Measurements from ENCODE around the gene LRRC72. TPM values are rescaled to one million over a fixed set of nuclear protein-coding genes. Genes with fewer than 3 reads are reported as not detected.

The LRRC72 gene
- total RNA-seq, 1 experiment from 2014 or later = not detected

DNA sequence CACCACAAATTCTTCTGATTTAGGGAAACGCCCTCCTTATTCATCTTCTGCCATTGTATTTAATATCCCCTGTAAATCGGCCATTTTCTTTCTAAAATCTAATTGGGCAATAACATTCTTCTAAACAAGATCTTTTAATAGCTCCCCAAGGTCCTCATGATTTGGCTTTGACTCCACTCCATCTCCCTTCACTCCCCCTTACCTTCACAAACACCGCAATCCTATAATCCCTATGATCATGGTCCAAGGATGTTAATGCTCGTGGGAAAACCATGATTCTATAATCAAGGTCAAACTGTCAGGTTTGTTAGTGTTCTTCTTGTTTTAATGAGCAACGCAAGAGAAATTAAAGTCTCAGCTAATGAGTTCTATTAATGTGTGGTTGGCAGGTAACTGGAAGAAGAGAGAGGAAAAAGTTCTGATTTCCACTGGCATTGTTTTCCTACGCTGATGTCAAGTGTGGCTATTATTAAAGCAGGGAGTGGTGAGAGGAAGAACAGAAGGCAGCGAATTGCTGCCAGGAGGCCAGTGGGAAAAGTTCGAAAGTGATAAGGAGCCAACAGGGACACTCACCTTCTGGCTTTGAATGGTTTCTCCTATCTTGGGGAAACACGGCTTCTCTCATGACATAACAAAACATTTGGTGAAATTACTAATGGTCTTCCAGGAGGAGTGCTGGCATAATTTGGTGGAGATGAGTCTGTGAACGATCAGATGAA, 28.1 kb downstream of the LRRC72 start:
- in situ Hi-C loops (cut with HindIII; ENCODE audit: low pct_unique_long_range_greater_than_20kb, low sequenced_read_pairs) = no loop called here
- peaks cover 5% of the 10 kb centered on the region for H3K27me3 ChIP-seq (ENCODE audit: control insufficient read depth, insufficient read depth, low read length)
- no peaks in the 10 kb centered on the region for H3K4me1 ChIP-seq (ENCODE audit: control insufficient read depth, insufficient read depth, low read length)
- no peaks in the 10 kb centered on the region for H3K36me3 ChIP-seq (ENCODE audit: control insufficient read depth, insufficient read depth, low read length)
- H3K4me3 ChIP-seq (ENCODE audit: low read depth in 2 of 2, low read length in 2 of 2) = no peak overlapping the region
- BruUV-seq (replicated peaks) = no TSS peak
- no peak for ATAC-seq
- intact Hi-C loops (cut with micrococcal nuclease; ENCODE audit: unreplicated experiment) = no loop called here
- H3K9me3 ChIP-seq (ENCODE audit: control insufficient read depth, insufficient read depth, low read depth, low read length) = no peaks in the 10 kb centered on the region
- H3K27ac ChIP-seq (ENCODE audit: low read length) = no peak overlapping the region
- TF ChIP-seq TCF7L2 (IDR thresholded peaks at IDR 0.05; ENCODE audit: low read depth, low read length) (no peak), REST (IDR thresholded peaks at IDR 0.05; ENCODE audit: insufficient read depth in 1 of 2, low read depth in 2 of 2, low read length in 1 of 2) (no peak), CTCF (IDR thresholded peaks at IDR 0.05) (no peak), SIN3A (IDR thresholded peaks at IDR 0.05; ENCODE audit: borderline replicate concordance, insufficient read depth, low read depth, low read length) (no peak), POLR2AphosphoS5 (IDR thresholded peaks at IDR 0.05; ENCODE audit: low read depth, low read length) (no peak)
- CTCF ChIA-PET = no interaction called here
- DNase-seq (ENCODE audit: low read depth, low spot score) = no peak
- POLR2A ChIA-PET = no interaction called here

DNA sequence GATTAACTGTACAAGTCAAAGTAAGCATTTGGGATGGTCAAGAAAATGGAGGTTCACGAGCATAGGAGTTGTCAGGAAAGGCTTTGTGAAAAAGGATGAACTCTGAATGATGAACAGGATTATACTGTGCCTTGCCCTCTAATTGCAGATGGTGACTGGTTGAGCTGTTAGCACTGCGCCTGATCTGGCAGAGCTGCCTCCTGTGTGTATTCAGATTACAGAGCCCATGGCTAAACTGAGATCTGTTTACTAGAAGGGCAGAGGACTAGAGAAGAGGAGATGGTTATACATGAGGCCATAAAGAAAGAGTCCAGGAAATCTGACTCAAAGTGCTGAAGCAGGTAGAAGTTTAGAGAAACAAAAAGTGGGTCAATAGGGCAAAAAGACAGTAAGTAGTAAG, 29.7 kb downstream of the LRRC72 start:
- no TSS peak for BruUV-seq (replicated peaks)
- intact Hi-C loops (cut with micrococcal nuclease; ENCODE audit: unreplicated experiment) (no loop called here), in situ Hi-C loops (cut with HindIII; ENCODE audit: low pct_unique_long_range_greater_than_20kb, low sequenced_read_pairs) (no loop called here)
- no peak for TF ChIP-seq POLR2AphosphoS5 (IDR thresholded peaks at IDR 0.05; ENCODE audit: low read depth, low read length)
- no peak for TF ChIP-seq TCF7L2 (IDR thresholded peaks at IDR 0.05; ENCODE audit: low read depth, low read length)
- no peak for TF ChIP-seq REST (IDR thresholded peaks at IDR 0.05; ENCODE audit: insufficient read depth in 1 of 2, low read depth in 2 of 2, low read length in 1 of 2)
- no peak for TF ChIP-seq CTCF (IDR thresholded peaks at IDR 0.05)
- no peak for TF ChIP-seq SIN3A (IDR thresholded peaks at IDR 0.05; ENCODE audit: borderline replicate concordance, insufficient read depth, low read depth, low read length)
- ChIA-PET CTCF (no interaction called here), POLR2A (no interaction called here)
- Histone ChIP-seq H3K9me3 (ENCODE audit: control insufficient read depth, insufficient read depth, low read depth, low read length) (no peaks in the 10 kb centered on the region), H3K36me3 (ENCODE audit: control insufficient read depth, insufficient read depth, low read length) (no peaks in the 10 kb centered on the region), H3K4me3 (ENCODE audit: low read depth in 2 of 2, low read length in 2 of 2) (no peak overlapping the region), H3K27ac (ENCODE audit: low read length) (no peak overlapping the region), H3K27me3 (ENCODE audit: control insufficient read depth, insufficient read depth, low read length) (peaks cover 5% of the 10 kb centered on the region), H3K4me1 (ENCODE audit: control insufficient read depth, insufficient read depth, low read length) (no peaks in the 10 kb centered on the region)
- ATAC-seq = no peak
- no peak for DNase-seq (ENCODE audit: low read depth, low spot score)
